Measurements from ENCODE around the gene DIP2A.
A peak's percentile ranks its signal among the peaks of the same experiment; 100 is the strongest.

The DIP2A gene

GRCh38 chr21:46551636-46552241, 93.0 kb downstream of the DIP2A start:
- H3K36me3 ChIP-seq (ENCODE audit: control insufficient read depth, insufficient read depth, low read length) = peaks cover 16% of the 10 kb centered on the region
- no peaks in the 10 kb centered on the region for H3K9me3 ChIP-seq (ENCODE audit: control insufficient read depth, low read length)
- peak; percentile 6 to 17 (median 14) for DNase-seq
- no peaks in the 10 kb centered on the region for H3K27me3 ChIP-seq (replicated peaks; ENCODE audit: control insufficient read depth, insufficient read depth, low read length, poor library complexity, severe bottlenecking)
- H3K4me3 ChIP-seq (ENCODE audit: insufficient read depth, low read depth, low read length, poor library complexity, severe bottlenecking) = no peak overlapping the region
- peaks cover 44% of the 10 kb centered on the region for H3K4me1 ChIP-seq (ENCODE audit: control insufficient read depth, insufficient read depth, low read length, poor library complexity, severe bottlenecking)
- peak overlapping the region; percentile 72 for H3K27ac ChIP-seq (ENCODE audit: insufficient read depth, low read length, poor library complexity, severe bottlenecking)

GRCh38 chr21:46552274-46552673, 93.6 kb downstream of the DIP2A start:
- Histone ChIP-seq H3K9me3 (ENCODE audit: control insufficient read depth, low read length) (no peaks in the 10 kb centered on the region), H3K4me1 (ENCODE audit: control insufficient read depth, insufficient read depth, low read length, poor library complexity, severe bottlenecking) (peaks cover 44% of the 10 kb centered on the region), H3K27ac (ENCODE audit: insufficient read depth, low read length, poor library complexity, severe bottlenecking) (peak overlapping the region; percentile 72), H3K36me3 (ENCODE audit: control insufficient read depth, insufficient read depth, low read length) (peaks cover 11% of the 10 kb centered on the region), H3K4me3 (ENCODE audit: insufficient read depth, low read depth, low read length, poor library complexity, severe bottlenecking) (no peak overlapping the region), H3K27me3 (replicated peaks; ENCODE audit: control insufficient read depth, insufficient read depth, low read length, poor library complexity, severe bottlenecking) (no peaks in the 10 kb centered on the region)
- DNase-seq = no peak

GRCh38 chr21:46552865-46553379, 94.2 kb downstream of the DIP2A start:
- Histone ChIP-seq H3K9me3 (ENCODE audit: control insufficient read depth, low read length) (no peaks in the 10 kb centered on the region), H3K4me3 (ENCODE audit: insufficient read depth, low read depth, low read length, poor library complexity, severe bottlenecking) (no peak overlapping the region), H3K27ac (ENCODE audit: insufficient read depth, low read length, poor library complexity, severe bottlenecking) (peak overlapping the region; percentile 72), H3K4me1 (ENCODE audit: control insufficient read depth, insufficient read depth, low read length, poor library complexity, severe bottlenecking) (peaks cover 45% of the 10 kb centered on the region), H3K36me3 (ENCODE audit: control insufficient read depth, insufficient read depth, low read length) (peaks cover 13% of the 10 kb centered on the region), H3K27me3 (replicated peaks; ENCODE audit: control insufficient read depth, insufficient read depth, low read length, poor library complexity, severe bottlenecking) (no peaks in the 10 kb centered on the region)
- DNase-seq = no peak

- Histone ChIP-seq H3K27me3 (replicated peaks; ENCODE audit: control insufficient read depth, insufficient read depth, low read length, poor library complexity, severe bottlenecking) (no peaks in the 10 kb centered on the region), H3K36me3 (ENCODE audit: control insufficient read depth, insufficient read depth, low read length) (peaks cover 9% of the 10 kb centered on the region), H3K4me1 (ENCODE audit: control insufficient read depth, insufficient read depth, low read length, poor library complexity, severe bottlenecking) (peaks cover 56% of the 10 kb centered on the region), H3K27ac (ENCODE audit: insufficient read depth, low read length, poor library complexity, severe bottlenecking) (no peak overlapping the region), H3K9me3 (ENCODE audit: control insufficient read depth, low read length) (no peaks in the 10 kb centered on the region), H3K4me3 (ENCODE audit: insufficient read depth, low read depth, low read length, poor library complexity, severe bottlenecking) (no peak overlapping the region)
- DNase-seq = no peak
Observed at GRCh38 chr21:46553993-46554392, 95.3 kb downstream of the DIP2A start.

- Histone ChIP-seq H3K27me3 (replicated peaks; ENCODE audit: control insufficient read depth, insufficient read depth, low read length, poor library complexity, severe bottlenecking) (no peaks in the 10 kb centered on the region), H3K27ac (ENCODE audit: insufficient read depth, low read length, poor library complexity, severe bottlenecking) (no peak overlapping the region), H3K4me3 (ENCODE audit: insufficient read depth, low read depth, low read length, poor library complexity, severe bottlenecking) (no peak overlapping the region), H3K4me1 (ENCODE audit: control insufficient read depth, insufficient read depth, low read length, poor library complexity, severe bottlenecking) (peaks cover 60% of the 10 kb centered on the region), H3K36me3 (ENCODE audit: control insufficient read depth, insufficient read depth, low read length) (peaks cover 9% of the 10 kb centered on the region), H3K9me3 (ENCODE audit: control insufficient read depth, low read length) (no peaks in the 10 kb centered on the region)
- no peak for DNase-seq
Observed at GRCh38 chr21:46554431-46555224, 95.9 kb downstream of the DIP2A start.

GRCh38 chr21:46555225-46555617, 96.5 kb downstream of the DIP2A start:
- no peak overlapping the region for H3K27ac ChIP-seq (ENCODE audit: insufficient read depth, low read length, poor library complexity, severe bottlenecking)
- H3K4me3 ChIP-seq (ENCODE audit: insufficient read depth, low read depth, low read length, poor library complexity, severe bottlenecking) = no peak overlapping the region
- peaks cover 60% of the 10 kb centered on the region for H3K4me1 ChIP-seq (ENCODE audit: control insufficient read depth, insufficient read depth, low read length, poor library complexity, severe bottlenecking)
- H3K9me3 ChIP-seq (ENCODE audit: control insufficient read depth, low read length) = no peaks in the 10 kb centered on the region
- no peaks in the 10 kb centered on the region for H3K27me3 ChIP-seq (replicated peaks; ENCODE audit: control insufficient read depth, insufficient read depth, low read length, poor library complexity, severe bottlenecking)
- peaks cover 9% of the 10 kb centered on the region for H3K36me3 ChIP-seq (ENCODE audit: control insufficient read depth, insufficient read depth, low read length)
- DNase-seq = no peak

- Histone ChIP-seq H3K4me3 (ENCODE audit: insufficient read depth, low read depth, low read length, poor library complexity, severe bottlenecking) (no peak overlapping the region), H3K9me3 (ENCODE audit: control insufficient read depth, low read length) (no peaks in the 10 kb centered on the region), H3K27ac (ENCODE audit: insufficient read depth, low read length, poor library complexity, severe bottlenecking) (no peak overlapping the region), H3K36me3 (ENCODE audit: control insufficient read depth, insufficient read depth, low read length) (peaks cover 9% of the 10 kb centered on the region), H3K27me3 (replicated peaks; ENCODE audit: control insufficient read depth, insufficient read depth, low read length, poor library complexity, severe bottlenecking) (no peaks in the 10 kb centered on the region), H3K4me1 (ENCODE audit: control insufficient read depth, insufficient read depth, low read length, poor library complexity, severe bottlenecking) (peaks cover 60% of the 10 kb centered on the region)
- DNase-seq = no peak
Observed at GRCh38 chr21:46555678-46556077, 97.0 kb downstream of the DIP2A start.

GRCh38 chr21:46556802-46557201, 98.1 kb downstream of the DIP2A start:
- Histone ChIP-seq H3K36me3 (ENCODE audit: control insufficient read depth, insufficient read depth, low read length) (peaks cover 14% of the 10 kb centered on the region), H3K27me3 (replicated peaks; ENCODE audit: control insufficient read depth, insufficient read depth, low read length, poor library complexity, severe bottlenecking) (no peaks in the 10 kb centered on the region), H3K4me3 (ENCODE audit: insufficient read depth, low read depth, low read length, poor library complexity, severe bottlenecking) (no peak overlapping the region), H3K27ac (ENCODE audit: insufficient read depth, low read length, poor library complexity, severe bottlenecking) (no peak overlapping the region), H3K9me3 (ENCODE audit: control insufficient read depth, low read length) (no peaks in the 10 kb centered on the region), H3K4me1 (ENCODE audit: control insufficient read depth, insufficient read depth, low read length, poor library complexity, severe bottlenecking) (peaks cover 60% of the 10 kb centered on the region)
- DNase-seq = no peak

GRCh38 chr21:46557469-46557868, 98.8 kb downstream of the DIP2A start:
- Histone ChIP-seq H3K4me3 (ENCODE audit: insufficient read depth, low read depth, low read length, poor library complexity, severe bottlenecking) (no peak overlapping the region), H3K27ac (ENCODE audit: insufficient read depth, low read length, poor library complexity, severe bottlenecking) (no peak overlapping the region), H3K4me1 (ENCODE audit: control insufficient read depth, insufficient read depth, low read length, poor library complexity, severe bottlenecking) (peaks cover 57% of the 10 kb centered on the region), H3K9me3 (ENCODE audit: control insufficient read depth, low read length) (no peaks in the 10 kb centered on the region), H3K27me3 (replicated peaks; ENCODE audit: control insufficient read depth, insufficient read depth, low read length, poor library complexity, severe bottlenecking) (no peaks in the 10 kb centered on the region), H3K36me3 (ENCODE audit: control insufficient read depth, insufficient read depth, low read length) (peaks cover 17% of the 10 kb centered on the region)
- DNase-seq = no peak

- Histone ChIP-seq H3K9me3 (ENCODE audit: control insufficient read depth, low read length) (no peaks in the 10 kb centered on the region), H3K27ac (ENCODE audit: insufficient read depth, low read length, poor library complexity, severe bottlenecking) (no peak overlapping the region), H3K4me1 (ENCODE audit: control insufficient read depth, insufficient read depth, low read length, poor library complexity, severe bottlenecking) (peaks cover 53% of the 10 kb centered on the region), H3K4me3 (ENCODE audit: insufficient read depth, low read depth, low read length, poor library complexity, severe bottlenecking) (no peak overlapping the region), H3K27me3 (replicated peaks; ENCODE audit: control insufficient read depth, insufficient read depth, low read length, poor library complexity, severe bottlenecking) (no peaks in the 10 kb centered on the region), H3K36me3 (ENCODE audit: control insufficient read depth, insufficient read depth, low read length) (peaks cover 21% of the 10 kb centered on the region)
- DNase-seq = no peak
Observed at GRCh38 chr21:46557919-46558392, 99.3 kb downstream of the DIP2A start.

Measured in effector memory CD4-positive, alpha-beta T cell (primary cell).